Immature natural killer cell (primary cell): ENCODE results near the gene DNALI1. TPM values are rescaled to one million over a fixed set of nuclear protein-coding genes. Genes with fewer than 3 reads are reported as not detected.
A peak's percentile ranks its signal among the peaks of the same experiment; 100 is the strongest.

Source experiments
- DNase-seq, 3 donors: peaks; one replicate each; pipeline ENCODE4 v3.0.0; 2022; ENCODE audit warnings: mixed read lengths in 1 of 3
- H3K27ac Mint-ChIP-seq, 6 donors: one replicate each; pipeline ENCODE4 v1.8.0; 2020; ENCODE audit warnings: mixed read lengths in 6 of 6, mild to moderate bottlenecking in 5 of 6, inconsistent platforms in 4 of 6, moderate library complexity in 3 of 6
- H3K27me3 Mint-ChIP-seq, 3 donors: one replicate each; pipeline ENCODE4 v1.8.0; 2020 to 2021; ENCODE audit warnings: low read depth in 3 of 3, mild to moderate bottlenecking in 3 of 3, mixed read lengths in 3 of 3, moderate library complexity in 3 of 3, inconsistent platforms in 1 of 3
- H3K36me3 Mint-ChIP-seq, 3 donors: one replicate each; pipeline ENCODE4 v1.8.0; 2020; ENCODE audit warnings: mixed read lengths in 3 of 3, inconsistent platforms in 2 of 3, mild to moderate bottlenecking in 2 of 3
- H3K4me1 Mint-ChIP-seq, 2 donors: one replicate each; pipeline ENCODE4 v1.8.0; 2020; ENCODE audit warnings: inconsistent platforms in 2 of 2, mild to moderate bottlenecking in 2 of 2, mixed read lengths in 2 of 2, moderate library complexity in 1 of 2
- H3K4me3 Mint-ChIP-seq, 5 donors: one replicate each; pipeline ENCODE4 v1.8.0; 2020; ENCODE audit warnings: mild to moderate bottlenecking in 5 of 5, mixed read lengths in 5 of 5, inconsistent platforms in 3 of 5, moderate library complexity in 3 of 5
- H3K9me3 Mint-ChIP-seq, 6 donors: one replicate each; pipeline ENCODE4 v1.8.0; 2020; ENCODE audit warnings: mild to moderate bottlenecking in 6 of 6, mixed read lengths in 6 of 6, inconsistent platforms in 4 of 6, moderate library complexity in 3 of 6
- polyA plus RNA-seq, 3 donors: library from polyadenylated mRNA; unstranded; fragments of 300-500 nt; fragmentation: Illumina TruSeq; gene quantifications; one replicate each; pipeline ENCODE4 v1.2.3, GENCODE V29; 2021

The DNALI1 gene
- polyA plus RNA-seq, 3 donors from 2014 or later, result not detected

GRCh38 chr1:37599940-37600339 is 43.2 kb downstream of the DNALI1 start:
- no peaks in the 10 kb centered on the region for H3K36me3 Mint-ChIP-seq
- peaks cover 16 to 19% of the 10 kb centered on the region in 2 donors for H3K4me1 Mint-ChIP-seq

GRCh38 chr1:37601441-37601840 is 44.7 kb downstream of the DNALI1 start:
- H3K9me3 Mint-ChIP-seq, result no peaks in the 10 kb centered on the region
- peaks cover 2 to 4% of the 10 kb centered on the region in 2 donors for H3K4me1 Mint-ChIP-seq
- no peak overlapping the region for H3K27ac Mint-ChIP-seq
- peaks cover 0 to 6% (median 2%) of the 10 kb centered on the region in 3 donors for H3K27me3 Mint-ChIP-seq
- H3K4me3 Mint-ChIP-seq, result no peak overlapping the region
- no peaks in the 10 kb centered on the region for H3K36me3 Mint-ChIP-seq
- DNase-seq, result no peak

More at GRCh38 chr1:37599940-37600339, 43.2 kb downstream of the DNALI1 start:
- Mint-ChIP-seq H3K27me3 (peaks cover 0 to 11% (median 7%) of the 10 kb centered on the region in 3 donors), H3K9me3 (no peaks in the 10 kb centered on the region), H3K4me3 (no peak overlapping the region), H3K27ac (no peak overlapping the region)
- no peak for DNase-seq

- Mint-ChIP-seq H3K36me3 (no peaks in the 10 kb centered on the region), H3K27me3 (peaks cover 0 to 6% (median 2%) of the 10 kb centered on the region in 3 donors), H3K4me1 (no peaks in the 10 kb centered on the region), H3K4me3 (no peak overlapping the region), H3K9me3 (no peaks in the 10 kb centered on the region), H3K27ac (peak overlapping the region in 1 of 6 donors; percentile 67)
- DNase-seq, result peak; percentile 20 to 31 (median 21)
Measured at GRCh38 chr1:37602750-37603694, 46.3 kb downstream of the DNALI1 start.

- DNase-seq, result no peak
- Mint-ChIP-seq H3K9me3 (no peaks in the 10 kb centered on the region), H3K4me3 (no peak overlapping the region), H3K27ac (no peak overlapping the region), H3K36me3 (no peaks in the 10 kb centered on the region), H3K4me1 (no peaks in the 10 kb centered on the region), H3K27me3 (peaks cover 0 to 6% (median 2%) of the 10 kb centered on the region in 3 donors)
Measured at GRCh38 chr1:37605061-37605650, 48.4 kb downstream of the DNALI1 start.

GRCh38 chr1:37605806-37606474 is 49.2 kb downstream of the DNALI1 start:
- DNase-seq, result no peak
- H3K36me3 Mint-ChIP-seq, result no peaks in the 10 kb centered on the region
- no peak overlapping the region for H3K27ac Mint-ChIP-seq
- H3K4me1 Mint-ChIP-seq, result no peaks in the 10 kb centered on the region
- no peak overlapping the region for H3K4me3 Mint-ChIP-seq
- peaks cover 1 to 6% (median 2%) of the 10 kb centered on the region in 3 donors for H3K27me3 Mint-ChIP-seq
- no peaks in the 10 kb centered on the region for H3K9me3 Mint-ChIP-seq

GRCh38 chr1:37606481-37607263 is 49.9 kb downstream of the DNALI1 start:
- Mint-ChIP-seq H3K27ac (no peak overlapping the region), H3K4me3 (no peak overlapping the region)

GRCh38 chr1:37609002-37609401 is 52.3 kb downstream of the DNALI1 start:
- H3K4me1 Mint-ChIP-seq, result no peaks in the 10 kb centered on the region
- H3K27me3 Mint-ChIP-seq, result peaks cover 1 to 8% (median 4%) of the 10 kb centered on the region in 3 donors
- no peak overlapping the region for H3K27ac Mint-ChIP-seq
- no peak for DNase-seq
- no peaks in the 10 kb centered on the region for H3K36me3 Mint-ChIP-seq
- no peak overlapping the region for H3K4me3 Mint-ChIP-seq
- no peaks in the 10 kb centered on the region for H3K9me3 Mint-ChIP-seq

More at GRCh38 chr1:37606481-37607263, 49.9 kb downstream of the DNALI1 start:
- peaks cover 1 to 6% (median 2%) of the 10 kb centered on the region in 3 donors for H3K27me3 Mint-ChIP-seq
- no peaks in the 10 kb centered on the region for H3K4me1 Mint-ChIP-seq
- H3K36me3 Mint-ChIP-seq, result no peaks in the 10 kb centered on the region
- no peaks in the 10 kb centered on the region for H3K9me3 Mint-ChIP-seq
- DNase-seq, result no peak

- no peak overlapping the region for H3K27ac Mint-ChIP-seq
- no peaks in the 10 kb centered on the region for H3K9me3 Mint-ChIP-seq
- DNase-seq, result no peak
- no peak overlapping the region for H3K4me3 Mint-ChIP-seq
- no peaks in the 10 kb centered on the region for H3K4me1 Mint-ChIP-seq
- peaks cover 1 to 5% (median 4%) of the 10 kb centered on the region in 3 donors for H3K27me3 Mint-ChIP-seq
- no peaks in the 10 kb centered on the region for H3K36me3 Mint-ChIP-seq
Measured at GRCh38 chr1:37609994-37610393, 53.3 kb downstream of the DNALI1 start.

GRCh38 chr1:37612186-37612585 is 55.4 kb downstream of the DNALI1 start:
- peaks cover 2 to 15% (median 7%) of the 10 kb centered on the region in 3 donors for H3K27me3 Mint-ChIP-seq
- H3K9me3 Mint-ChIP-seq, result peaks cover 0 to 3% (median 0%) of the 10 kb centered on the region in 6 donors
- H3K4me3 Mint-ChIP-seq, result no peak overlapping the region
- H3K4me1 Mint-ChIP-seq, result no peaks in the 10 kb centered on the region
- no peak overlapping the region for H3K27ac Mint-ChIP-seq
- no peaks in the 10 kb centered on the region for H3K36me3 Mint-ChIP-seq
- no peak for DNase-seq

GRCh38 chr1:37614105-37614504 is 57.4 kb downstream of the DNALI1 start:
- Mint-ChIP-seq H3K27me3 (peaks cover 5 to 18% (median 11%) of the 10 kb centered on the region in 3 donors), H3K36me3 (no peaks in the 10 kb centered on the region), H3K4me3 (no peak overlapping the region), H3K4me1 (no peaks in the 10 kb centered on the region), H3K9me3 (peaks cover 0 to 3% (median 0%) of the 10 kb centered on the region in 6 donors), H3K27ac (no peak overlapping the region)
- DNase-seq, result no peak

GRCh38 chr1:37616330-37616729 is 59.6 kb downstream of the DNALI1 start:
- no peaks in the 10 kb centered on the region for H3K4me1 Mint-ChIP-seq
- peaks cover 7 to 22% (median 13%) of the 10 kb centered on the region in 3 donors for H3K27me3 Mint-ChIP-seq
- H3K9me3 Mint-ChIP-seq, result peaks cover 0 to 3% (median 0%) of the 10 kb centered on the region in 6 donors
- H3K36me3 Mint-ChIP-seq, result no peaks in the 10 kb centered on the region
- DNase-seq, result no peak
- no peak overlapping the region for H3K27ac Mint-ChIP-seq
- no peak overlapping the region for H3K4me3 Mint-ChIP-seq
